ENCODE data around the gene JARID2. TPM values are rescaled to one million over a fixed set of nuclear protein-coding genes. Genes with fewer than 3 reads are reported as not detected.

Gene JARID2
- polyA plus RNA-seq, 4 donors = 19.5 to 30.3 (median 28.8) TPM

- no peak for DNase-seq (ENCODE audit: low read depth in 4 of 4, low spot score in 3 of 4)
Observed at GRCh38 chr6:15430186-15430585, 184.3 kb downstream of the JARID2 start.

- no peak for DNase-seq (ENCODE audit: low read depth in 4 of 4, low spot score in 3 of 4)
Observed at GRCh38 chr6:15430931-15431405, 185.1 kb downstream of the JARID2 start.

GRCh38 chr6:15431762-15432483 is 186.1 kb downstream of the JARID2 start:
- no peak for DNase-seq (ENCODE audit: low read depth in 4 of 4, low spot score in 3 of 4)

GRCh38 chr6:15433511-15433861 is 187.6 kb downstream of the JARID2 start:
- no peak for DNase-seq (ENCODE audit: low read depth in 4 of 4, low spot score in 3 of 4)

- DNase-seq (ENCODE audit: low read depth in 4 of 4, low spot score in 3 of 4) = no peak
Observed at GRCh38 chr6:15434263-15434662, 188.4 kb downstream of the JARID2 start.

- no peak for DNase-seq (ENCODE audit: low read depth in 4 of 4, low spot score in 3 of 4)
Observed at GRCh38 chr6:15434823-15435380, 189.0 kb downstream of the JARID2 start.

GRCh38 chr6:15435468-15435867 is 189.6 kb downstream of the JARID2 start:
- DNase-seq (ENCODE audit: low read depth in 4 of 4, low spot score in 3 of 4) = no peak

GRCh38 chr6:15436451-15436850 is 190.6 kb downstream of the JARID2 start:
- DNase-seq (ENCODE audit: low read depth in 4 of 4, low spot score in 3 of 4) = no peak

GRCh38 chr6:15437090-15437635 is 191.3 kb downstream of the JARID2 start:
- no peak for DNase-seq (ENCODE audit: low read depth in 4 of 4, low spot score in 3 of 4)

- no peak for DNase-seq (ENCODE audit: low read depth in 4 of 4, low spot score in 3 of 4)
Observed at GRCh38 chr6:15439410-15440025, 193.6 kb downstream of the JARID2 start.

- no peak for DNase-seq (ENCODE audit: low read depth in 4 of 4, low spot score in 3 of 4)
Observed at GRCh38 chr6:15440040-15440439, 194.2 kb downstream of the JARID2 start.

GRCh38 chr6:15441215-15441868 is 195.5 kb downstream of the JARID2 start:
- no peak for DNase-seq (ENCODE audit: low read depth in 4 of 4, low spot score in 3 of 4)

- no peak for DNase-seq (ENCODE audit: low read depth in 4 of 4, low spot score in 3 of 4)
Observed at GRCh38 chr6:15441981-15442380, 196.1 kb downstream of the JARID2 start.

GRCh38 chr6:15442467-15442866 is 196.6 kb downstream of the JARID2 start:
- no peak for DNase-seq (ENCODE audit: low read depth in 4 of 4, low spot score in 3 of 4)

GRCh38 chr6:15443119-15443830 is 197.4 kb downstream of the JARID2 start:
- no peak for DNase-seq (ENCODE audit: low read depth in 4 of 4, low spot score in 3 of 4)

- no peak for DNase-seq (ENCODE audit: low read depth in 4 of 4, low spot score in 3 of 4)
Observed at GRCh38 chr6:15444081-15444731, 198.3 kb downstream of the JARID2 start.

- DNase-seq (ENCODE audit: low read depth in 4 of 4, low spot score in 3 of 4) = no peak
Observed at GRCh38 chr6:15444881-15445280, 199.0 kb downstream of the JARID2 start.

GRCh38 chr6:15447546-15448267 is 201.8 kb downstream of the JARID2 start:
- DNase-seq (ENCODE audit: low read depth in 4 of 4, low spot score in 3 of 4) = no peak

GRCh38 chr6:15449011-15449410 is 203.1 kb downstream of the JARID2 start:
- DNase-seq (ENCODE audit: low read depth in 4 of 4, low spot score in 3 of 4) = no peak

Data from left renal pelvis (tissue), 4 donors.